Measurements from ENCODE around the gene SPTBN4. TPM values are rescaled to one million over a fixed set of nuclear protein-coding genes. Genes with fewer than 3 reads are reported as not detected.

The SPTBN4 gene
- total RNA-seq, 4 donors from 2014 or later: 1.4 to 5.1 (median 2.3) TPM

- TF ChIP-seq, protein P1, sequence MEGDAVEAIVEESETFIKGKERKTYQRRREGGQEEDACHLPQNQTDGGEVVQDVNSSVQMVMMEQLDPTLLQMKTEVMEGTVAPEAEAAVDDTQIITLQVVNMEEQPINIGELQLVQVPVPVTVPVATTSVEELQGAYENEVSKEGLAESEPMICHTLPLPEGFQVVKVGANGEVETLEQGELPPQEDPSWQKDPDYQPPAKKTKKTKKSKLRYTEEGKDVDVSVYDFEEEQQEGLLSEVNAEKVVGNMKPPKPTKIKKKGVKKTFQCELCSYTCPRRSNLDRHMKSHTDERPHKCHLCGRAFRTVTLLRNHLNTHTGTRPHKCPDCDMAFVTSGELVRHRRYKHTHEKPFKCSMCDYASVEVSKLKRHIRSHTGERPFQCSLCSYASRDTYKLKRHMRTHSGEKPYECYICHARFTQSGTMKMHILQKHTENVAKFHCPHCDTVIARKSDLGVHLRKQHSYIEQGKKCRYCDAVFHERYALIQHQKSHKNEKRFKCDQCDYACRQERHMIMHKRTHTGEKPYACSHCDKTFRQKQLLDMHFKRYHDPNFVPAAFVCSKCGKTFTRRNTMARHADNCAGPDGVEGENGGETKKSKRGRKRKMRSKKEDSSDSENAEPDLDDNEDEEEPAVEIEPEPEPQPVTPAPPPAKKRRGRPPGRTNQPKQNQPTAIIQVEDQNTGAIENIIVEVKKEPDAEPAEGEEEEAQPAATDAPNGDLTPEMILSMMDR (IDR thresholded peaks at IDR 0.05; ENCODE audit: low read depth): no peak
These were observed 62.5 kb downstream of the SPTBN4 start for GRCh38 chr19:40529093-40529954.

- TF ChIP-seq, protein P1 (IDR thresholded peaks at IDR 0.05; ENCODE audit: low read depth): no peak
These were observed 63.5 kb downstream of the SPTBN4 start for GRCh38 chr19:40530091-40530901.

GRCh38 chr19:40533508-40533907 lies 66.7 kb downstream of the SPTBN4 start:
- TF ChIP-seq, protein P1 (IDR thresholded peaks at IDR 0.05; ENCODE audit: low read depth): no peak

DNA sequence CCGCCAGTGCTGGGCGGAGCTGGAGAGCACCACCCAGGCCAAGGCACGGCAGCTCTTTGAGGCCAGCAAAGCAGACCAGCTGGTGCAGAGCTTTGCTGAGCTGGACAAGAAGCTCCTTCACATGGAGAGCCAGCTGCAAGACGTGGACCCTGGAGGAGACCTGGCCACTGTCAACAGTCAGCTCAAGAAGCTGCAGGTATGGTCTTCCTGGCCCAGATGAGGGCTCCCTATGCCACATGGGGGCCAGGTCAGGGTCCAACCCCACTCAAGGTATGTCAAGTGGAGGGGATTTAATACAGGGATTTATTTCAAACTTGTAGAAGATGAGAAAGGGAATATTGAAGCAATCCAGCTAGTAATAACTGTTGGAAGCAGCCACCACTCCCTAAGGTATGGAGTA lies 67.3 kb downstream of the SPTBN4 start:
- TF ChIP-seq, protein P1 (IDR thresholded peaks at IDR 0.05; ENCODE audit: low read depth): no peak

GRCh38 chr19:40539070-40539469 lies 72.3 kb downstream of the SPTBN4 start:
- TF ChIP-seq, protein P1 (IDR thresholded peaks at IDR 0.05; ENCODE audit: low read depth): no peak

GRCh38 chr19:40542202-40542859 lies 75.5 kb downstream of the SPTBN4 start:
- TF ChIP-seq, protein P1 (IDR thresholded peaks at IDR 0.05; ENCODE audit: low read depth): no peak

All from subcutaneous adipose tissue (tissue), 4 donors.